ENCODE data around the gene IL17D.
"Not testable (repeated sequence)": the region's sequence is repeated elsewhere in the genome, so short reads cannot be mapped to it uniquely, and the experiment has no call there.

Gene IL17D

DNA sequence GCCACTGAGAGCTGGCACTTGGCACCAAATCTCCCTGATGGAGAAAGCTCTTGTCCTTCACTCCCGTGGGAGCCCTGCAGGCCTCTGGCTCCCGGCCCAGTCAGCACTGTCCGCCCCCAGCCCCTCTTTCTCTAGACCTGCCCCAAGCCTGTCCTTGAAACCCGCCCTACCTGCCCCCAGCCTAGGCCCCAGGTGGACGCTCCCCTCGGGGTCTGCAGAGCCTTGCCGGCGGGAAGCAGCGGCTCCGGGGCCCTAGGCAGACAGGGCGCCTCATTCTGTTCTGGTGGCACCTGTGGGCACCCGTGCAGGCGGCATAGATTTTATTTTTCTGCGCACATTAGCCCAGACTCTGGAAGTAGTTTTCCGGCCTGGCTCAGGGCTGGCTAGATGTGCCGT is 17.6 kb downstream of the IL17D start:
- no peak for DNase-seq

DNA sequence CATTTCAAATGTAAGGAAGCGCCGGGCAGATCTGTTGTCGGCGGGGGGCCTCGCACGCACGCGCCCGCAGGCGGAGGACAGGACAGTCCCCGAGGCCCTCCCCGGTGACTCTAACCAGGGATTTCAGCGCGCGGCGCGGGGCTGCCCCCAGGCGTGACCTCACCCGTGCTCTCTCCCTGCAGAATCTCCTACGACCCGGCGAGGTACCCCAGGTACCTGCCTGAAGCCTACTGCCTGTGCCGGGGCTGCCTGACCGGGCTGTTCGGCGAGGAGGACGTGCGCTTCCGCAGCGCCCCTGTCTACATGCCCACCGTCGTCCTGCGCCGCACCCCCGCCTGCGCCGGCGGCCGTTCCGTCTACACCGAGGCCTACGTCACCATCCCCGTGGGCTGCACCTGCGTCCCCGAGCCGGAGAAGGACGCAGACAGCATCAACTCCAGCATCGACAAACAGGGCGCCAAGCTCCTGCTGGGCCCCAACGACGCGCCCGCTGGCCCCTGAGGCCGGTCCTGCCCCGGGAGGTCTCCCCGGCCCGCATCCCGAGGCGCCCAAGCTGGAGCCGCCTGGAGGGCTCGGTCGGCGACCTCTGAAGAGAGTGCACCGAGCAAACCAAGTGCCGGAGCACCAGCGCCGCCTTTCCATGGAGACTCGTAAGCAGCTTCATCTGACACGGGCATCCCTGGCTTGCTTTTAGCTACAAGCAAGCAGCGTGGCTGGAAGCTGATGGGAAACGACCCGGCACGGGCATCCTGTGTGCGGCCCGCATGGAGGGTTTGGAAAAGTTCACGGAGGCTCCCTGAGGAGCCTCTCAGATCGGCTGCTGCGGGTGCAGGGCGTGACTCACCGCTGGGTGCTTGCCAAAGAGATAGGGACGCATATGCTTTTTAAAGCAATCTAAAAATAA is 18.2 kb downstream of the IL17D start:
- DNase-seq = no peak

DNA sequence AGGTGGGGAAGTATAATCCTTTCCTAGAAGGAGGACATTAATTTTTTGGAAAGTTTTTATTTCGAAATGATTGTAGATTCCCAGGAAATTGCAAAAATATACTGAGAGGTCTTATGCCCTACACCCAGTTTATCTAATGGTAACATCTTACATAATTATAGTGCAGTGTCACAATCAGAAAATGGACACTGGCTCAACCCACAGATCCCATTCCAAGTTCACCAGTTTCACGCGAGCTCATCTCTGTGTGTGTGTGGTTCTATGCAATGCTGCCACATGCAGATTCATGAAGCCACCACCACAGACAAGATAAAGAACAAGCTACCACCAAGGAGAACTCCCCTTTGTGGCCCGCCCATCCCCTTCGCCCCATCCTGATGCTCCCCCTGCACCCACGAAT is 24.4 kb downstream of the IL17D start:
- no peak for DNase-seq

DNA sequence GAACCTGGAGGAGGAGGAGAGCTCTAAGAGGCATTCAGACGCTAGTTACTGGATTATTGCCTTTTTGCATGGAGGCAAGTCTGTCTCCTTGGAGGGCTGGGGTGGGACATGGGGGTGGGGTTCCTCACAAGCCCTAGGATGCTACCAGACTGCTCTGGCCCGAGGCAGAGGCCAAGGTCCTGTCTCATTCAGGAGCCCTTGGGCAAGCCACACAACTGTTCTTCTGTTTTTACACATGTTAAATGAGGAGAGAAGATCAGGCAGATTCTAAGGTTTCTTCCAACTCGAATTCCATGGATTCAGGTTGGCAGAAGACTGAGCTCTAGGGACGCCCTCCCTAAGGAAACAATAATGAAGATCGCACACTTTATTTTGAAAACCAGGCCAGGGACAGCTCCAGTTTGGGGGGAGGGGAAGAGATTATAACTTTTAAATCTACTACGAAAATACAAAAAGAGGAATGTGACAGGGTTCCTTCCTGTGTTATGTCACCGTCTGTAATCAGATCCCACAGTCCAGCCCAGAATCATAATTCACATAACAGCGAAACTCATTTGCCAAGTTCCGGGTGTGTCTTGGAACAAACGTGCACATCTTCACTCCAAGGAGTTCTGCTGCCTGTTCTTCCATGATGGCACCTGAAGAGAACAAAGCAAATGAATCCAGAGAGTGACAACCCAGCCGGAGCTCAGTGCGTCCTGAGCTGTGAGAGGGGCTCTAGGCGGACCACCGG is 25.2 kb downstream of the IL17D start:
- no peak for DNase-seq

DNA sequence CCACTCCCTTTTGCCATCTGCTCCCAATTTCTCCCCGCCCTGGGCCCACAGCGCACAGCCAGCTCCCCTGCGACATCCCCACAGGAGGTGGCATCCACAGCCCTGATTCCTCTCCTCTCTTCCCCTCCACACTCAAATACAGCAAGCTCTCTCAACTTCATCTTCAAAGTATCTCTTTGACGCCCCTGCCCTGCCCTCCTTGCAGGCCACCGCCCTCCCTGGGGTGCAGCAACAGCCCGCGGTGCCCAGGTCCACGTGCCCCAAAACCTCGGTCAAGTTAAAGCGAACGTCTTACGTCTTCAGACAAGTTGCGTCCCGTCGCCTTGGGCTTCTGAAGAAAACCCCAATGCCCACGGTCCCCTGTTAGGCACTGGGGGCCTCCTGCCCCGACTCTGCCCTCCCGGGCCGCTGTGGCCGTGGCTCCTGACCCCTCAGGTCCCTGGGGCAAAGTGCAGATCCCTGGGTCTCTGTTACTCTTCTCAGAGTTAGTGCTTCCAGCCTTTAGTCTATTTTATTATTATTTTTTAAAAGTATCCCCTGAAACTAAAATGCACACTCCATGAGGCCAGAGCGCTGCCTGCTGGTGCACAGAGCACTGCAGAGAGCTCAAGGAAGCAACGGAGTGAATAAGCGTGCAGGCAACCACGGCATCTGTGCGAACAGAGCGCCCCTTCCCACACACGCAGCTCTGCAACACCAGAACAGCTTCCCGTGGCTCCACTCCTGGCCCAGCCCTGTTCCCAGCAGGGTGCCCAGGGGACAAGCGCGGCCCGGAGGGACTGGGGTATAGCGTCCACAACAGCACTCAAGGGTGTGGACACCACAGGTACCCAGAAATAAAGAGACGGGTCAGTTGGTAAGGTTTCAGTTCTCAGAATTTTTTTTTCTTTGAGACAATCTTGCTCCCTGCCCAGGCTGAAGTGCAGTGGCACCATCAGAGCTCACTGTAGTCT is 26.4 kb downstream of the IL17D start:
- no peak for DNase-seq

DNA sequence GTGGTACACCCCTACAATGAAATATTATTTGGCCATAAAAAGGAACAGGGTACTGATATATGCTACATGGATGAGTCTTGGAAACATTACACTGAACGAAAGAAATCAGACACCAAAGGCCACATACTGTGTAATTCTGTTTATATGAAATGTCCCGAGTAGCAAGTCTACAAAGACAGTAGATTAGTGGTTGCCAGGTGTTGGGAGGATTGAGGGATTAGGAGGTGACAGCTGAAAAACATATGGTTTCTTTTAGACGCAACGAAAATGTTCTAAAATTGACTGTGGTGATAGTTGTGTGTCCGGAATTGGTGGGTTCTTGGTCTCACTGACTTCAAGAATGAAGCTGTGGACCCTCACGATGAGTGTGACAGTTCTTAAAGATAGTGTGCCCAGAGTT is 35.1 kb downstream of the IL17D start:
- no peak for DNase-seq

DNA sequence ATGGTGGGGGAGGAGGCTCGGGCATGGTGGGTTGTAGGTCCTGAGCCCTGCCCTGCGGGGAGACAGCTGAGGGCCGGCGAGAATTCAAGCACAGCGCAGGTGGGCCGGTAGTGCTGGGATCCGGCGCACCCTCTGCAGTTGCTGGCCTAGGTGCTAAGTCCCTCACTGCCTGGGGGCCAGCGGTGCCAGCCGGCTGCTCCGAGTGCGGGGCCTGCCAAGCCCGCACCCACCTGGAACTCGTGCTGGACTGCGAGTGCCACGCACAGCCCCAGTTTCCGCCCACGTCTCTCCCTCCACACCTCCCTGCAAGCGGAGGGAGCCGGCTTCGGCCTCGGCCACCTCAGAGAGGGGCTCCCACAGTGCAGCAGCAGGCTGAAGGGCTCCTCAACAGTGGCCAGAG is 36.5 kb downstream of the IL17D start:
- DNase-seq = no peak

DNA sequence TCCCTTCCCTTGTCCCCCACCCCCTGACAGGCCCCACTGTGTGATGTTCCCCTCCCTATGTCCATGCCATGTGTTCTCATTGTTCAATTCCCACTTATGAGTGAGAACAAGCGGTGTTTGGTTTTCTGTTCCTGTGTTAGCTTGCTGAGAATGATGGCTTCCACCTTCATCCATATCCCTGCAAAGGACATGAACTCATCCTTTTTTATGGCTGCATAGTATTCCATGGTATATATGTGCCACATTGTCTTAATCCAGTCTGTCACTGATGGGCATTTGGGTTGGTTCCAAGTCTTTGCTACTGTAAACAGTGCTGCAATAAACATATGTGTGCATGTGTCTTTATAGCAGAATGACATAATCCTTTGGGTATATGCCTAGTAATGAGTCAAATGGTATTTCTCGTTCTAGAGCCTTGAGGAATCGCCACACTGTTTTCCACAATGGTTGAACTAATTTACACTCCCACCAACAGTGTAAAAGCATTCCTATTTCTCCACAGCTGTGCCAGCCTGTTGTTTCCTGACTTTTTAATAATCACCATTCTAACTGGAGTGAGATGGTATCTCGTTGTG is 40.4 kb downstream of the IL17D start:
- DNase-seq = not testable (repeated sequence)

DNA sequence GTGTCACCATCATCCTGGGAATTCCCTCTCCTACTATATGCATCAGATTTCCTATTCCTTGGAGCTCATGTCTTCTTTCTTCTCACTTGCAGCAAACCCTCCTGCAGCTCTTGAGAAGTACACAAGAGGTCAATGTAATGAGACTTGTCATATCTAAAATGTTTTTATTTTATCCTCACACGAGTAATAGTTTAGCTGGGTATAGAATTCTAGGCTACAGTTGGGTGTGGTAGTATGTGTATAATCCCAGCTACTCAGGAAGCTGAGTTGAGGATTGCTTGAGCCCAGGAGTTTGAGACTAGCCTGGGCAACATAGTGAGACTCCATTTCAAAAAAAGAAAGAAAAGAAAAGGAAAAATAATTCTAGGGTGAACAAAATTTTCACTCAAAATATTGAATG is 45.9 kb downstream of the IL17D start:
- DNase-seq = no peak

DNA sequence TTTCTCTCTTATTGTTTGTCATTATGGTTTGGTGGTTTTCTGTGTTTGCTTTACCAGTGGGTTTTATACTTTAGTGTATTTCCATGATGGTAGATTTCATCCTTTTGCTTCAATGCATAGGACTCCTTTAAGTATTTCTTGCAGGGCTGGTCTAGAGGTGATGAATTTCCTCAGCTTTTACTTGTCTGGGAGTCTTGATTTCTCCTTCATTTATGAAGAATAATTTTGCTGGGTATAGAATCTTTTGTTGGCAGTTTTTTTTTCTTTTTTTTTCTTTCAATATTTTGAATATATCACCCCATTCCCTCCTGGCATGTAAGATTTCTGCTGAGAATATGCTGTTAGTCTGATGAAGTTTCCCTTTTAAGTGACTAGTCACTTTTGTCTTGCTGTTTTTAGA is 50.5 kb downstream of the IL17D start:
- DNase-seq = no peak

DNA sequence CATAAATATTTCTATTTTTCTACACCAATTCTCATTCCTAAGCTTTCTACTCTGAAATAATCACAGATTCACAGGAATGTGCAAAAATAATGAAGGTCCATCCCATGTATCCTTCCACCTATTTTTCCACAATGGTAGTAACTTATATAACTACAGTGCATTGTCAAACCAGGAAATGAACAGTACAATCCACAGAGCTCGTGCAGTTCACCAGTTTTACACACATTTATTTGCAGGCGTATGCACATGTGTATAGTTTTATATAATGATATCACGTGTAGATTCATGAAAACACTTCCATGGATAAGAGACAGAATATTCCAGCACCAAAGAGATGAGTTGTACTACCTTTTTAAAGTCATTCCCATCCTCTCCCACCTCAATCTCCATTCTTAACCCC is 57.4 kb downstream of the IL17D start:
- no peak for DNase-seq

DNA sequence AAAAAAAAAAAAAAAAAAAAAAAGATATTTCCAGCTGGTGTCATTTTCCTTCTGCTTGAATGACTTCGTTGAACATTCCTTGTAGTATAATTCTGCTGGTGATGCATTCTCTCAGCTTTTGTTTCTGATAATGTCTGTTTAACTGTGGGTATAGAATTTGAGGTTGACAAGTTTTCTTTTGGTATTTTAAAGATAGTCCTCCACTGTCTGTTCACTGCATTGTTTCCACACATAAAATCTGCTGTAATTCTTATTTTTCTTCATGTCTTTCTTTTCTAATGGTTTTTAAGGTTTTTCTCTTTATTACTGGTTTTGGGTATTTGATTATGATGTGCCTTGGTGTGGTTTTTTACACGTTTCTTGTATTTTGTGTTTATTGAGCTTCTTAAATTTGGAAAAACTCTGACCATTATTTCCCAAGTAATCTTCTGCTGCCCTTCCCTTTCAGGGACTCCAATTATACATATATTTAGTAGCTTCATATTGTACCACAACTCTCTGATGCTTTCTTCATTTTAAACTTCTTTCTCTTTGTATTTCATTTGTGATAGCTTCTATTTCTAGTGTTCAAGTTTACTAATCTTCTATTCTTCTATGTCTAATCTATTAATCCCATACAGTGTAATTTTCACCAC is 63.9 kb downstream of the IL17D start:
- no peak for DNase-seq

DNA sequence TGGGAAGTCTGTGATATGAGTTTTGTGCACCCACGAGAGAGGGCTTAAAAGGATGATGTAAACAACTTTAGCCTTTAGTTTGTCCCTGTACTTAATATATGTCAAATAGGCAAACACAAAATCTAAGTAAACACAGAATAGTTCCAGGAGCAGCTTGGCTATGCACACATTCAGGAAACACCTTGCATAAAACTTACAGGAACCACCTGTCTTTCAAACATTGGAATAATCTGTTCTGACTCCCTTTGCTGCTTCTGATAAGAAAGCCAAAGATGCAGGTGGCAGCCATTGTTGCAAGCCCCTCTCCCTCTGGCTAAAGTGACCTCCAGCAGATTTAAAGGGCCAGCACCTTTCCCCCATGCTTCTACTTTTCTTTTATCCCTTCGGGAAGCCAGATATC is 65.6 kb downstream of the IL17D start:
- DNase-seq = no peak

DNA sequence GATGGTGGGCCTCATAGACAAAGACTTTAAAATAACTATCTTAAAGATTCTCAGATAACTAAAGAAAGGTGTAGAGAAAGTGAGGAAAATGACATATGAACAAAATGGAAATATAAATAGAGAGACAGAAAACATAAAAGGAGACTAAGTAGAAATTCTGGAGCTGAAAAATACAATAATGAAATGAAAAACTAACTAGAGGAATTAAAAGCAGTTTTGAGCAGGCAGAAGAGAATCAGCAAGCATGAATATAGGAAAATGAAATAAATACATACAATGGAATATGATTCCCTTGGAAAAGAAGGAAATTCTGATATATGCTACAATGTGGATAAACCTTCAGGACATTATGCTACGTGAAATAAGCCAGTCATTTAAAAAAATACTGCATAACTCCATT is 66.3 kb downstream of the IL17D start:
- DNase-seq = no peak

Data from activated naive CD4-positive, alpha-beta T cell treated with anti-CD3 and anti-CD28 coated beads, Interleukin-2, amount 50 U/mL, for 16 hours (primary cell).